ENCODE data around the gene CYSRT1. TPM values are rescaled to one million over a fixed set of nuclear protein-coding genes. Genes with fewer than 3 reads are reported as not detected.

CYSRT1 gene
- total RNA-seq, 1 donor from 2014 or later: not detected

GRCh38 chr9:137183980-137184595, 40.9 kb upstream of the CYSRT1 start:
- peaks cover 2% of the 10 kb centered on the region for H3F3A ChIP-seq (ENCODE audit: low read depth)
- no peaks in the 10 kb centered on the region for H3K9me3 ChIP-seq (ENCODE audit: low read depth)
- Mint-ChIP-seq H3K36me3 (peaks cover 3% of the 10 kb centered on the region), H3K27me3 (ENCODE audit: insufficient read depth, low read depth) (peaks cover 3% of the 10 kb centered on the region), H3K27ac (no peak overlapping the region), H3K4me3 (peak overlapping the region; percentile 29), H3K4me1 (peaks cover 16% of the 10 kb centered on the region), H3K9me3 (no peaks in the 10 kb centered on the region)
- H3K36me3 ChIP-seq: no peaks in the 10 kb centered on the region
- no peak for DNase-seq (ENCODE audit: low spot score)
- no peak overlapping the region for H3K4me2 ChIP-seq
- H3K27ac ChIP-seq: no peak overlapping the region
- no peak overlapping the region for H3K9ac ChIP-seq
- H2AFZ ChIP-seq (replicated peaks): no peak overlapping the region
- H3K4me3 ChIP-seq: no peak overlapping the region
- H4K20me1 ChIP-seq (ENCODE audit: low read depth): peaks cover 2% of the 10 kb centered on the region
- H3K4me1 ChIP-seq: peaks cover 5% of the 10 kb centered on the region
- peaks cover 23% of the 10 kb centered on the region for H3K79me2 ChIP-seq (ENCODE audit: low read depth)
- TF ChIP-seq EZH2phosphoT487 (IDR thresholded peaks at IDR 0.05): no peak
- TF ChIP-seq CTCF (IDR thresholded peaks at IDR 0.05): no peak
- no peak for TF ChIP-seq EZH2 (IDR thresholded peaks at IDR 0.05)
- no peaks in the 10 kb centered on the region for H3K27me3 ChIP-seq

GRCh38 chr9:137184881-137185660, 39.9 kb upstream of the CYSRT1 start:
- Mint-ChIP-seq H3K27me3 (ENCODE audit: insufficient read depth, low read depth) (peaks cover 3% of the 10 kb centered on the region), H3K9me3 (no peaks in the 10 kb centered on the region), H3K27ac (no peak overlapping the region), H3K4me3 (no peak overlapping the region), H3K36me3 (peaks cover 3% of the 10 kb centered on the region), H3K4me1 (peaks cover 21% of the 10 kb centered on the region)
- Histone ChIP-seq H2AFZ (replicated peaks) (no peak overlapping the region), H3K4me3 (no peak overlapping the region), H3K27me3 (no peaks in the 10 kb centered on the region), H3K9ac (no peak overlapping the region), H4K20me1 (ENCODE audit: low read depth) (peaks cover 10% of the 10 kb centered on the region), H3K4me1 (peaks cover 5% of the 10 kb centered on the region), H3K4me2 (no peak overlapping the region), H3K36me3 (no peaks in the 10 kb centered on the region), H3K9me3 (ENCODE audit: low read depth) (no peaks in the 10 kb centered on the region), H3K79me2 (ENCODE audit: low read depth) (peaks cover 23% of the 10 kb centered on the region), H3F3A (ENCODE audit: low read depth) (peaks cover 10% of the 10 kb centered on the region), H3K27ac (no peak overlapping the region)
- TF ChIP-seq EZH2phosphoT487 (IDR thresholded peaks at IDR 0.05): no peak
- no peak for TF ChIP-seq EZH2 (IDR thresholded peaks at IDR 0.05)
- TF ChIP-seq CTCF (IDR thresholded peaks at IDR 0.05): no peak
- no peak for DNase-seq (ENCODE audit: low spot score)

- peaks cover 3% of the 10 kb centered on the region for H3K27me3 Mint-ChIP-seq (ENCODE audit: insufficient read depth, low read depth)
- peaks cover 25% of the 10 kb centered on the region for H3K4me1 Mint-ChIP-seq
- H3K4me3 ChIP-seq: no peak overlapping the region
- H2AFZ ChIP-seq (replicated peaks): no peak overlapping the region
- no peak overlapping the region for H3K4me2 ChIP-seq
- peaks cover 3% of the 10 kb centered on the region for H3K36me3 Mint-ChIP-seq
- no peak for TF ChIP-seq EZH2phosphoT487 (IDR thresholded peaks at IDR 0.05)
- no peak for TF ChIP-seq EZH2 (IDR thresholded peaks at IDR 0.05)
- H3K36me3 ChIP-seq: no peaks in the 10 kb centered on the region
- H3K27ac ChIP-seq: no peak overlapping the region
- peaks cover 23% of the 10 kb centered on the region for H3K79me2 ChIP-seq (ENCODE audit: low read depth)
- H3K27me3 ChIP-seq: no peaks in the 10 kb centered on the region
- no peak overlapping the region for H3K9ac ChIP-seq
- peak overlapping the region; percentile 95 for H3K4me3 Mint-ChIP-seq
- H3K4me1 ChIP-seq: peaks cover 5% of the 10 kb centered on the region
- H4K20me1 ChIP-seq (ENCODE audit: low read depth): peaks cover 10% of the 10 kb centered on the region
- H3K27ac Mint-ChIP-seq: no peak overlapping the region
- no peaks in the 10 kb centered on the region for H3K9me3 ChIP-seq (ENCODE audit: low read depth)
- no peak for DNase-seq (ENCODE audit: low spot score)
- peaks cover 10% of the 10 kb centered on the region for H3F3A ChIP-seq (ENCODE audit: low read depth)
- no peaks in the 10 kb centered on the region for H3K9me3 Mint-ChIP-seq
Measured at GRCh38 chr9:137185921-137186320, 39.1 kb upstream of the CYSRT1 start.

GRCh38 chr9:137186385-137186784, 38.6 kb upstream of the CYSRT1 start:
- Mint-ChIP-seq H3K4me3 (peak overlapping the region; percentile 95), H3K9me3 (no peaks in the 10 kb centered on the region), H3K36me3 (peaks cover 3% of the 10 kb centered on the region), H3K4me1 (peaks cover 25% of the 10 kb centered on the region), H3K27me3 (ENCODE audit: insufficient read depth, low read depth) (peaks cover 3% of the 10 kb centered on the region), H3K27ac (no peak overlapping the region)
- peaks cover 10% of the 10 kb centered on the region for H3F3A ChIP-seq (ENCODE audit: low read depth)
- no peak overlapping the region for H2AFZ ChIP-seq (replicated peaks)
- peaks cover 23% of the 10 kb centered on the region for H3K79me2 ChIP-seq (ENCODE audit: low read depth)
- H3K36me3 ChIP-seq: no peaks in the 10 kb centered on the region
- no peak overlapping the region for H3K9ac ChIP-seq
- H4K20me1 ChIP-seq (ENCODE audit: low read depth): peaks cover 10% of the 10 kb centered on the region
- no peaks in the 10 kb centered on the region for H3K9me3 ChIP-seq (ENCODE audit: low read depth)
- H3K27ac ChIP-seq: no peak overlapping the region
- no peak for DNase-seq (ENCODE audit: low spot score)
- H3K27me3 ChIP-seq: no peaks in the 10 kb centered on the region
- H3K4me1 ChIP-seq: peaks cover 5% of the 10 kb centered on the region
- TF ChIP-seq EZH2phosphoT487 (IDR thresholded peaks at IDR 0.05) (no peak), EZH2 (IDR thresholded peaks at IDR 0.05) (no peak), CTCF (IDR thresholded peaks at IDR 0.05) (no peak)
- H3K4me3 ChIP-seq: no peak overlapping the region
- H3K4me2 ChIP-seq: no peak overlapping the region

Data from neural progenitor cell (in vitro differentiated cells).